ENCODE measurements around the gene ZNF763. TPM values are rescaled to one million over a fixed set of nuclear protein-coding genes. Genes with fewer than 3 reads are reported as not detected.

Gene ZNF763
- polyA plus RNA-seq, 1 of the 3 experiments (the other 2 are of a cell fraction) = 0.72 TPM

GRCh38 chr19:11964858-11965645 is at the start of gene ZNF763 (continued):
- TF ChIP-seq, protein P1, sequence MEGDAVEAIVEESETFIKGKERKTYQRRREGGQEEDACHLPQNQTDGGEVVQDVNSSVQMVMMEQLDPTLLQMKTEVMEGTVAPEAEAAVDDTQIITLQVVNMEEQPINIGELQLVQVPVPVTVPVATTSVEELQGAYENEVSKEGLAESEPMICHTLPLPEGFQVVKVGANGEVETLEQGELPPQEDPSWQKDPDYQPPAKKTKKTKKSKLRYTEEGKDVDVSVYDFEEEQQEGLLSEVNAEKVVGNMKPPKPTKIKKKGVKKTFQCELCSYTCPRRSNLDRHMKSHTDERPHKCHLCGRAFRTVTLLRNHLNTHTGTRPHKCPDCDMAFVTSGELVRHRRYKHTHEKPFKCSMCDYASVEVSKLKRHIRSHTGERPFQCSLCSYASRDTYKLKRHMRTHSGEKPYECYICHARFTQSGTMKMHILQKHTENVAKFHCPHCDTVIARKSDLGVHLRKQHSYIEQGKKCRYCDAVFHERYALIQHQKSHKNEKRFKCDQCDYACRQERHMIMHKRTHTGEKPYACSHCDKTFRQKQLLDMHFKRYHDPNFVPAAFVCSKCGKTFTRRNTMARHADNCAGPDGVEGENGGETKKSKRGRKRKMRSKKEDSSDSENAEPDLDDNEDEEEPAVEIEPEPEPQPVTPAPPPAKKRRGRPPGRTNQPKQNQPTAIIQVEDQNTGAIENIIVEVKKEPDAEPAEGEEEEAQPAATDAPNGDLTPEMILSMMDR (IDR thresholded peaks at IDR 0.05) = no peak
- TF ChIP-seq RAD21 (IDR thresholded peaks at IDR 0.05; ENCODE audit: low read length) (no peak), TAF1 (IDR thresholded peaks at IDR 0.05; ENCODE audit: borderline replicate concordance, low read depth, low read length) (0 out of 2 replicates have a peak, but pooled peaks have one; percentile 16), GATA2 (CRISPR knock-in tag; IDR thresholded peaks at IDR 0.05) (no peak), TEAD4 (IDR thresholded peaks at IDR 0.05; ENCODE audit: borderline replicate concordance, insufficient read depth) (no peak), MAX (IDR thresholded peaks at IDR 0.05; ENCODE audit: low read depth) (no peak), EZH2phosphoT487 (IDR thresholded peaks at IDR 0.05; ENCODE audit: borderline replicate concordance, low read depth) (no peak), PBX3 (IDR thresholded peaks at IDR 0.05) (peak; percentile 97), SIN3A (IDR thresholded peaks at IDR 0.05; ENCODE audit: borderline replicate concordance, low read depth, low read length) (no peak), FOSL2 (IDR thresholded peaks at IDR 0.05; ENCODE audit: borderline replicate concordance, low read depth) (no peak)

GRCh38 chr19:11921852-11922495 is 42.9 kb upstream of the ZNF763 start:
- TF ChIP-seq MEF2A (IDR thresholded peaks at IDR 0.05; ENCODE audit: borderline replicate concordance, low read depth) (no peak), RAD21 (IDR thresholded peaks at IDR 0.05; ENCODE audit: low read length) (no peak), SMC3 (IDR thresholded peaks at IDR 0.05; ENCODE audit: low read depth, low read length) (no peak), NRF1 (IDR thresholded peaks at IDR 0.05; ENCODE audit: low read depth, low read length) (no peak), YY1 (IDR thresholded peaks at IDR 0.05; ENCODE audit: low read depth) (no peak), EP300 (IDR thresholded peaks at IDR 0.05; ENCODE audit: borderline replicate concordance in 1 of 2, low read depth in 1 of 2, low read length in 1 of 2) (no peak), RXRA (IDR thresholded peaks at IDR 0.05; ENCODE audit: borderline replicate concordance, low read depth) (no peak)
- TF ChIP-seq, protein P2, sequence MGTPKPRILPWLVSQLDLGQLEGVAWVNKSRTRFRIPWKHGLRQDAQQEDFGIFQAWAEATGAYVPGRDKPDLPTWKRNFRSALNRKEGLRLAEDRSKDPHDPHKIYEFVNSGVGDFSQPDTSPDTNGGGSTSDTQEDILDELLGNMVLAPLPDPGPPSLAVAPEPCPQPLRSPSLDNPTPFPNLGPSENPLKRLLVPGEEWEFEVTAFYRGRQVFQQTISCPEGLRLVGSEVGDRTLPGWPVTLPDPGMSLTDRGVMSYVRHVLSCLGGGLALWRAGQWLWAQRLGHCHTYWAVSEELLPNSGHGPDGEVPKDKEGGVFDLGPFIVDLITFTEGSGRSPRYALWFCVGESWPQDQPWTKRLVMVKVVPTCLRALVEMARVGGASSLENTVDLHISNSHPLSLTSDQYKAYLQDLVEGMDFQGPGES (IDR thresholded peaks at IDR 0.05; ENCODE audit: low read depth, low read length) = no peak
- H3K9me2 ChIP-seq = no peaks in the 10 kb centered on the region
- peaks cover 0 to 2% of the 10 kb centered on the region in 2 experiments; a peak in 1 of 4 replicates for H3K4me1 ChIP-seq (ENCODE audit: control insufficient read depth in 1 of 2, insufficient read depth in 2 of 2, low read depth in 1 of 2, low read length in 1 of 2)
- H3K36me3 ChIP-seq (replicated peaks in 1 of 2; ENCODE audit: control insufficient read depth in 1 of 2, insufficient read depth in 2 of 2, low read length in 1 of 2) = no peaks in the 10 kb centered on the region
- no peak overlapping the region for H3K27ac ChIP-seq (ENCODE audit: low read depth in 2 of 2, low read length in 1 of 2)
- H2AFZ ChIP-seq (ENCODE audit: low read depth) = no peak overlapping the region
- DNase-seq = no peak
- WGBS (ENCODE audit: low lambda C conversion rate) = 45% methylated on average over 6 of the region's 6 CpGs
- POLR2A ChIA-PET = no interaction called here
- no peaks in the 10 kb centered on the region for H3K27me3 ChIP-seq (ENCODE audit: insufficient read depth)
- H3K4me2 ChIP-seq = no peak overlapping the region
- H3F3A ChIP-seq (replicated peaks; ENCODE audit: insufficient read depth) = peaks cover 10% of the 10 kb centered on the region
- peaks cover 18% of the 10 kb centered on the region for H3K79me2 ChIP-seq (ENCODE audit: insufficient read depth)
- H3K9me3 ChIP-seq = no peaks in the 10 kb centered on the region
- no peak overlapping the region for H3K4me3 ChIP-seq (ENCODE audit: low read depth in 2 of 2, low read length in 1 of 2)
- H4K20me1 ChIP-seq (ENCODE audit: insufficient read depth) = no peaks in the 10 kb centered on the region
- H3K9ac ChIP-seq = no peak overlapping the region
- CTCF ChIA-PET = interaction anchor here (1.2 to 6.5 kb wide), 3 partner anchors 67 to 219 kb away, joined by 4 to 84 read pairs (median 50); partner anchors contain the start of gene ZNF491
